ENCODE data around the gene MTPN. TPM values are rescaled to one million over a fixed set of nuclear protein-coding genes. Genes with fewer than 3 reads are reported as not detected.

Gene MTPN
- total RNA-seq, 1 donor from 2014 or later, result 114 TPM

DNA sequence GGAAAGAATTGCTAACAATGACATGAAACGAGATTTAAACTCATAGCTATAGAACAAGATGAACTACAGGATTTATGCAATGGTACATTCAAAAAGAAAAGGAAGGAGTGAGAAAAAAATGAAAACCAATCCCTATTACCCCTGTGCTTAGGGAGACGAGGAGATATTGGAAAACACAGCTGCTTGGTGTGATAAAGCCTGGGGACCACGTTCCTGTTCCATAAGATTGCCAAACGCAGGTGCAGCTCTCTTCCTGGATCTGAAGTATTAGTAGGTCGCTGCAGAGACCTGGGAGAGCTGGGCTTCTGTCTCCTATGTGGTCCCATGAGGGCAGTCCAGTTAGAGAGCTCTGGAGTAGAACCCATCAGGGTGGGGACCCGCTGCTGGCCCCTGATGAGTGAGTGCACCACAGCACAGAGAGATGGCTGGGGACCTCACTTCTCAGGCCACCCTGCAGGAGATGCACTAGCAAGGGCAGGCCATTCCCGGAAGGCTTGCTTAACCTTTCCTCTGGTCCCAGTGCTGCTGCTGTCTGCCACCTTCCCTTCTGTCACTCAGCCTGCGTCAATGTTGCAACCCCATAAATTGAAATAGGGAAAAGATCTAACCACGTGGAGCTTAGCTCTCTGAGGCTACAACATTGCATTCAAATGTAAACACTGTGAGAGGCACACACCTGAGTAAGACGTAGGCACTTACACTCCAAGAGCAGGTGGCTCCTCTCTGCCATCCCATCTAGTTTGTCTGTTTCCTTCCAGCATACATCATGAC, 57.9 kb downstream of the MTPN start:
- TF ChIP-seq, protein P1, sequence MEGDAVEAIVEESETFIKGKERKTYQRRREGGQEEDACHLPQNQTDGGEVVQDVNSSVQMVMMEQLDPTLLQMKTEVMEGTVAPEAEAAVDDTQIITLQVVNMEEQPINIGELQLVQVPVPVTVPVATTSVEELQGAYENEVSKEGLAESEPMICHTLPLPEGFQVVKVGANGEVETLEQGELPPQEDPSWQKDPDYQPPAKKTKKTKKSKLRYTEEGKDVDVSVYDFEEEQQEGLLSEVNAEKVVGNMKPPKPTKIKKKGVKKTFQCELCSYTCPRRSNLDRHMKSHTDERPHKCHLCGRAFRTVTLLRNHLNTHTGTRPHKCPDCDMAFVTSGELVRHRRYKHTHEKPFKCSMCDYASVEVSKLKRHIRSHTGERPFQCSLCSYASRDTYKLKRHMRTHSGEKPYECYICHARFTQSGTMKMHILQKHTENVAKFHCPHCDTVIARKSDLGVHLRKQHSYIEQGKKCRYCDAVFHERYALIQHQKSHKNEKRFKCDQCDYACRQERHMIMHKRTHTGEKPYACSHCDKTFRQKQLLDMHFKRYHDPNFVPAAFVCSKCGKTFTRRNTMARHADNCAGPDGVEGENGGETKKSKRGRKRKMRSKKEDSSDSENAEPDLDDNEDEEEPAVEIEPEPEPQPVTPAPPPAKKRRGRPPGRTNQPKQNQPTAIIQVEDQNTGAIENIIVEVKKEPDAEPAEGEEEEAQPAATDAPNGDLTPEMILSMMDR (conservative IDR thresholded peaks at IDR 0.05), result no peak
- Mint-ChIP-seq H3K9me3 (no peaks in the 10 kb centered on the region), H3K4me3 (no peak overlapping the region), H3K27me3 (ENCODE audit: low read depth) (no peaks in the 10 kb centered on the region), H3K4me1 (no peaks in the 10 kb centered on the region), H3K36me3 (ENCODE audit: low read depth) (peaks cover 6% of the 10 kb centered on the region), H3K27ac (ENCODE audit: unreplicated experiment) (no peak overlapping the region)
- no peak for DNase-seq (ENCODE audit: low read depth, low spot score)

GRCh38 chr7:135918134-135918533, 59.0 kb downstream of the MTPN start:
- no peaks in the 10 kb centered on the region for H3K27me3 Mint-ChIP-seq (ENCODE audit: low read depth)
- peaks cover 6% of the 10 kb centered on the region for H3K36me3 Mint-ChIP-seq (ENCODE audit: low read depth)
- no peak overlapping the region for H3K4me3 Mint-ChIP-seq
- H3K4me1 Mint-ChIP-seq, result no peaks in the 10 kb centered on the region
- no peak overlapping the region for H3K27ac Mint-ChIP-seq (ENCODE audit: unreplicated experiment)
- H3K9me3 Mint-ChIP-seq, result no peaks in the 10 kb centered on the region
- no peak for DNase-seq (ENCODE audit: low read depth, low spot score)
- TF ChIP-seq, protein P1 (conservative IDR thresholded peaks at IDR 0.05), result no peak

DNA sequence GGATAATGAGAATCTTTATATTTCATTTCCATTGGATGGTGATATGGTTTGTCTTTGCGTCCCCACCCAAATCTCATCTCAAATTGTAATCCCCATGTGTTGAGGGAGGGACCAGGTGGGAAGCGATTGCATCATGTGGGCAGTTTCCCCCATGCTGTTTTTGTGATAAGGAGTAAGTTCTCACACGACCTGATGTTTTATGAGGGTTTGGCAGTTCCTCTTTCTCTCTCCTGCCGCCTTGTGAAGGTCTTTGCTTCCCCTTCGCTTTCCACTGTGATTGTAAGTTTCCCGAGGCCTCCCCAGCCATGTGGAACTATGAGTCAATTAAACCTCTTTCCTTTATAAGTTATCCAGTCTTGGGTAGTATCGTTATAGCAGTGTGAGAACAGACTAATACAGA, 59.4 kb downstream of the MTPN start:
- H3K27me3 Mint-ChIP-seq (ENCODE audit: low read depth), result no peaks in the 10 kb centered on the region
- peaks cover 6% of the 10 kb centered on the region for H3K36me3 Mint-ChIP-seq (ENCODE audit: low read depth)
- H3K9me3 Mint-ChIP-seq, result no peaks in the 10 kb centered on the region
- no peaks in the 10 kb centered on the region for H3K4me1 Mint-ChIP-seq
- DNase-seq (ENCODE audit: low read depth, low spot score), result no peak
- no peak overlapping the region for H3K27ac Mint-ChIP-seq (ENCODE audit: unreplicated experiment)
- no peak overlapping the region for H3K4me3 Mint-ChIP-seq
- TF ChIP-seq, protein P1 (conservative IDR thresholded peaks at IDR 0.05), result no peak

DNA sequence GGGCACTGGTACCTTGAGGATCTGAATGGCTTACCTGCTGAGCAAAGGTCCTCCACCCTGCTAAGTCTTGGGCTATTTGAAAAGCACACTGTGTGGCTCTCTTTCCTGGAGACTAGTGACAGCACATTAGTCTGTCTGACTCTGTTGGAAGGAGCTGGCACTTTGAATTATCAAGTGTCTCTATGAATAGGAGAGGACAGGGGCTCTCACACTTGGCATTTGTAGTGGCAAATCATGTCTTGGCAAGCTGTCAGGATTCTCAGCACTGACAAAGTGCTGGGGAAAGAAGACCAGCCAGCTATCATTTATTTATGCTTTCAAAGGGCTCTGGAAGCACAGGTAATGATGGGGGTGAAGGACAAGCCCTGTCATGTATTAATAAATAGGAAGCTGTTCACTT, 62.8 kb downstream of the MTPN start:
- Mint-ChIP-seq H3K4me1 (no peaks in the 10 kb centered on the region), H3K27ac (ENCODE audit: unreplicated experiment) (no peak overlapping the region), H3K4me3 (no peak overlapping the region), H3K9me3 (no peaks in the 10 kb centered on the region), H3K27me3 (ENCODE audit: low read depth) (no peaks in the 10 kb centered on the region), H3K36me3 (ENCODE audit: low read depth) (no peaks in the 10 kb centered on the region)
- TF ChIP-seq, protein P1 (conservative IDR thresholded peaks at IDR 0.05), result no peak
- DNase-seq (ENCODE audit: low read depth, low spot score), result no peak

DNA sequence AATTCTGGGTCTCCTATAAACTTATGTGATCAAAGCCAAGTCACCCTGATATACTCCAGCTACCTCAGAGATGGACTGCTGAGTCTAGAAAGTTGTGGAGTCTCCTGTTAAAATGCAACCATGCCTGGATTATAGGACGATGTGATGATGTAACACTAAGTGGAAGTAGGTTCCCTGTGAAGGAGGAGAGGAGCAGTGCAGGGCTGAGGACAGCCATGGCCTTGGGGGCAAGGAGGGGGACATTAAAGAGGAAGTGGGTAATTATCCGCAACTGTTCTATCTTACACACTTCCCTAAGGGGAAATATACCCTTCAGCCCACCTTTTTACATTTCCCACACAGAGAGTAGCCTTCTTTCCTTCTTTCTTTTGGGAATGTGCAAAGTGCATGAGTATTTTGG, 63.8 kb downstream of the MTPN start:
- TF ChIP-seq, protein P1 (conservative IDR thresholded peaks at IDR 0.05), result no peak
- H3K27me3 Mint-ChIP-seq (ENCODE audit: low read depth), result no peaks in the 10 kb centered on the region

More for the DNA sequence above, 63.8 kb downstream of the MTPN start:
- no peaks in the 10 kb centered on the region for H3K9me3 Mint-ChIP-seq
- H3K27ac Mint-ChIP-seq (ENCODE audit: unreplicated experiment), result no peak overlapping the region
- DNase-seq (ENCODE audit: low read depth, low spot score), result no peak
- no peaks in the 10 kb centered on the region for H3K36me3 Mint-ChIP-seq (ENCODE audit: low read depth)
- no peak overlapping the region for H3K4me3 Mint-ChIP-seq
- H3K4me1 Mint-ChIP-seq, result no peaks in the 10 kb centered on the region
